ENCODE data around the gene ZDHHC14.

Gene ZDHHC14

DNA sequence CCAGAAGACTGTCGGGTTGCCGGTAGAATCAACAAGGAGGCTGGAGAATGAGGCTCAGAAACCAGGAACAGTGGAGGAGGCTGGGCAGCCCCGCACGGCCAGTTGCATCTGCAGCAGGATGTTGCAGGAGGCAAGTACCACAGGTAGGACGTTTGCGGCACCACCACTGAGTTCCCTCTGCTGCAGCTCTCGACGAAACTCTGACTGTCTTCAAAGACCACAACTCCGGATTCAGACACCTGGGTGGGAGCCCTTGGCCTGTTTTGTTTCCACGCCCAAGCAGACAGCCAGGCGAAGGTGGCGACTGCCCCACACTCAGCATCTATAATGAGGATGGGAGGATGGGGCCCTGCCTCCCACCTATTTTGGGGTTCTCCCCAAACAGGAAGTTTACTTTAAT is 218.2 kb downstream of the ZDHHC14 start:
- Histone ChIP-seq H3K9ac (ENCODE audit: low read depth, low read length, poor library complexity) (no peak overlapping the region), H3K27ac (replicated peaks; ENCODE audit: low read length) (no peak overlapping the region), H2AFZ (ENCODE audit: low read length) (no peak overlapping the region), H3K4ac (ENCODE audit: low read length) (no peak overlapping the region), H3K23ac (ENCODE audit: low read depth, low read length, poor library complexity) (no peak overlapping the region), H2BK120ac (ENCODE audit: low read depth, low read length) (no peak overlapping the region), H3K9me3 (replicated peaks in 1 of 2; ENCODE audit: control insufficient read depth in 2 of 2, insufficient read depth in 1 of 2, low read depth in 1 of 2, low read length in 2 of 2) (no peaks in the 10 kb centered on the region), H3K79me1 (ENCODE audit: low read depth, low read length) (no peaks in the 10 kb centered on the region), H3K14ac (ENCODE audit: low read length) (no peak overlapping the region), H2BK12ac (ENCODE audit: low read length) (no peak overlapping the region), H3K18ac (ENCODE audit: low read length) (no peak overlapping the region), H2BK15ac (ENCODE audit: low read length) (no peak overlapping the region), H3K27me3 (ENCODE audit: control insufficient read depth in 3 of 3, insufficient read depth in 3 of 3, low read depth in 1 of 3, low read length in 3 of 3) (no peaks in the 10 kb centered on the region), H3K4me3 (ENCODE audit: low read length in 2 of 2) (no peak overlapping the region), H3K36me3 (replicated peaks in 1 of 2; ENCODE audit: control insufficient read depth in 2 of 2, insufficient read depth in 2 of 2, low read length in 2 of 2) (no peaks in the 10 kb centered on the region), H3K4me1 (ENCODE audit: control insufficient read depth in 2 of 2, insufficient read depth in 1 of 2, low read depth in 1 of 2, low read length in 2 of 2) (peaks cover 0 to 4% of the 10 kb centered on the region in 2 donors), H4K91ac (ENCODE audit: low read depth, low read length, poor library complexity) (no peak overlapping the region), H2BK5ac (ENCODE audit: low read length) (no peak overlapping the region), H2AK5ac (ENCODE audit: low read depth, low read length) (no peak overlapping the region), H4K8ac (ENCODE audit: low read depth, low read length) (no peak overlapping the region), H3K4me2 (ENCODE audit: insufficient read depth, low read length, poor library complexity, severe bottlenecking) (no peak overlapping the region)
- DNase-seq (ENCODE audit: low spot score), result no peak
- no CpG with 5 or more reads among the region's 12 CpGs for WGBS, 2 donors (ENCODE audit: extremely low coverage in 2 of 2, insufficient read length in 2 of 2, insufficient replicate concordance in 1 of 2)

DNA sequence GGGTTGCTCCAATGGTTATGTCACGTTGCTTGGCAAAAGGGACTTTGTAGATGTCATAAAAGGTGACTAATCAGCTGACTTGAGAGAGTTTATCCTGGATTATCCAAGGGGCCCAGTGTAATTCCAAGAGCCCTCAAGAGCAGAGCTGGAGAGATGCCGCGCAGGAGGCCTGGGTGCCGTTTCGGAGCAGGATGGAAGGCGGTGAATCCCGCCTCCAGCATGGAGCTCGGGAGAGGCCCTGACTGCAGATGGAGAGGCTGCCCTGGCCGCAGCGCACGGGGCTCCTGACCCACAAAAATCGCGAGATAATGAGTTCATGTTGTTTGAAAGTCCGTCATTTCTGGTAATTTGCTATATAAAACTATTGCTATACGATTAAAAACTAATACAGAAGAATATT is 219.8 kb downstream of the ZDHHC14 start:
- no CpG with 5 or more reads among the region's 15 CpGs for WGBS, 2 donors (ENCODE audit: extremely low coverage in 2 of 2, insufficient read length in 2 of 2, insufficient replicate concordance in 1 of 2)
- H3K4ac ChIP-seq (ENCODE audit: low read length), result no peak overlapping the region

DNA sequence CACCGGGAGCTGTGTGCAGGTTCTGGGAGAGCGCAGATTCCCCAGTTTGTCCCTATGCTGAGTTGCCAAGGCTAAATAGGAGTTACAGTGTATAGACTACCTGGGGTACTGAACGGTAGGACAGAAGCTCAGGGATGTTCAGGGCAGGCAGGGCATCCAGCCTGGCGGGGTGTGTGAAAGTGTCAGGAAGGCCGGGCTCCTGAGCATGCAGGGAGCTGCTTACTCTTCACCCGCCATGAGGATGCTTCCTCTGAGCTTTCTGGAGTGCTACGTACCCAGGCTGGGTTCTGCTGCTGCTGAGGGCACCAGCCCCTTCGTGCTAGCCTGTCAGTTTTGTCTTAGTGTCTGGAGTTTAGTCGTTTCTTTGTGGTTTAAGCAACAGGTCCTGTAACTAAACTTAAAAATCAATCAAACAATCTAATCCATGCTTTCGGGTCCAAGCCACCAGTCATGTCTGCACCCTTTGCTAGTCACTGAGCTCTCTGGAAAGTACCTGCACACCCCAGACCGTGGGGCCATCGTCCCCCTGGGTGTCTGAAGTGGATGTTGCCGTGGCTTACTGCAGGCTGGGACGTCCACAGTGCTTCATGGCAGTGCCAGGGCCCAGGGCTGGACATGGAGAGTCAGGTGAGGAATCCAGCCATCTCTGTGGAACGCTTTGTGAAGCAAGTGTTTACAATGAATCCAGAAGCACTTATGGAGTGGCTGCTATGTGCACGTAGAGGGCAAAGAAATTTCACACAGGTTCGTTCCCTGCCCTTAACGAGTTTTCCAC is 221.7 kb downstream of the ZDHHC14 start:
- Histone ChIP-seq H3K9me3 (replicated peaks in 1 of 2; ENCODE audit: control insufficient read depth in 2 of 2, insufficient read depth in 1 of 2, low read depth in 1 of 2, low read length in 2 of 2) (no peaks in the 10 kb centered on the region), H2AFZ (ENCODE audit: low read length) (no peak overlapping the region), H3K9ac (ENCODE audit: low read depth, low read length, poor library complexity) (no peak overlapping the region), H3K4me2 (ENCODE audit: insufficient read depth, low read length, poor library complexity, severe bottlenecking) (no peak overlapping the region), H4K91ac (ENCODE audit: low read depth, low read length, poor library complexity) (no peak overlapping the region), H3K27me3 (ENCODE audit: control insufficient read depth in 3 of 3, insufficient read depth in 3 of 3, low read depth in 1 of 3, low read length in 3 of 3) (no peaks in the 10 kb centered on the region), H3K4me3 (ENCODE audit: low read length in 2 of 2) (no peak overlapping the region), H3K4ac (ENCODE audit: low read length) (no peak overlapping the region), H2BK15ac (ENCODE audit: low read length) (no peak overlapping the region), H2AK5ac (ENCODE audit: low read depth, low read length) (no peak overlapping the region), H3K18ac (ENCODE audit: low read length) (no peak overlapping the region), H3K4me1 (ENCODE audit: control insufficient read depth in 2 of 2, insufficient read depth in 1 of 2, low read depth in 1 of 2, low read length in 2 of 2) (peaks cover 5 to 11% of the 10 kb centered on the region in 2 donors), H3K36me3 (replicated peaks in 1 of 2; ENCODE audit: control insufficient read depth in 2 of 2, insufficient read depth in 2 of 2, low read length in 2 of 2) (no peaks in the 10 kb centered on the region), H3K14ac (ENCODE audit: low read length) (no peak overlapping the region), H3K23ac (ENCODE audit: low read depth, low read length, poor library complexity) (no peak overlapping the region), H2BK120ac (ENCODE audit: low read depth, low read length) (no peak overlapping the region), H4K8ac (ENCODE audit: low read depth, low read length) (no peak overlapping the region), H2BK12ac (ENCODE audit: low read length) (no peak overlapping the region), H3K79me1 (ENCODE audit: low read depth, low read length) (no peaks in the 10 kb centered on the region), H3K27ac (replicated peaks; ENCODE audit: low read length) (no peak overlapping the region), H2BK5ac (ENCODE audit: low read length) (no peak overlapping the region)
- no peak for DNase-seq (ENCODE audit: low spot score)
- whole genome bisulfite sequencing, 2 donors (ENCODE audit: extremely low coverage in 2 of 2, insufficient read length in 2 of 2, insufficient replicate concordance in 1 of 2), result no CpG with 5 or more reads among the region's 18 CpGs

More for the DNA sequence above, 219.8 kb downstream of the ZDHHC14 start:
- Histone ChIP-seq H3K4me3 (ENCODE audit: low read length in 2 of 2) (no peak overlapping the region), H3K27ac (replicated peaks; ENCODE audit: low read length) (no peak overlapping the region), H3K9me3 (replicated peaks in 1 of 2; ENCODE audit: control insufficient read depth in 2 of 2, insufficient read depth in 1 of 2, low read depth in 1 of 2, low read length in 2 of 2) (no peaks in the 10 kb centered on the region), H3K36me3 (replicated peaks in 1 of 2; ENCODE audit: control insufficient read depth in 2 of 2, insufficient read depth in 2 of 2, low read length in 2 of 2) (no peaks in the 10 kb centered on the region), H3K18ac (ENCODE audit: low read length) (no peak overlapping the region), H2BK5ac (ENCODE audit: low read length) (no peak overlapping the region), H3K27me3 (ENCODE audit: control insufficient read depth in 3 of 3, insufficient read depth in 3 of 3, low read depth in 1 of 3, low read length in 3 of 3) (no peaks in the 10 kb centered on the region), H3K9ac (ENCODE audit: low read depth, low read length, poor library complexity) (no peak overlapping the region), H4K91ac (ENCODE audit: low read depth, low read length, poor library complexity) (no peak overlapping the region), H3K79me1 (ENCODE audit: low read depth, low read length) (no peaks in the 10 kb centered on the region), H2BK120ac (ENCODE audit: low read depth, low read length) (no peak overlapping the region), H2BK12ac (ENCODE audit: low read length) (no peak overlapping the region), H4K8ac (ENCODE audit: low read depth, low read length) (no peak overlapping the region), H3K14ac (ENCODE audit: low read length) (no peak overlapping the region), H2AK5ac (ENCODE audit: low read depth, low read length) (no peak overlapping the region), H3K23ac (ENCODE audit: low read depth, low read length, poor library complexity) (no peak overlapping the region), H2BK15ac (ENCODE audit: low read length) (no peak overlapping the region), H3K4me1 (ENCODE audit: control insufficient read depth in 2 of 2, insufficient read depth in 1 of 2, low read depth in 1 of 2, low read length in 2 of 2) (peaks cover 0 to 4% of the 10 kb centered on the region in 2 donors), H3K4me2 (ENCODE audit: insufficient read depth, low read length, poor library complexity, severe bottlenecking) (no peak overlapping the region), H2AFZ (ENCODE audit: low read length) (no peak overlapping the region)
- DNase-seq (ENCODE audit: low spot score), result no peak

DNA sequence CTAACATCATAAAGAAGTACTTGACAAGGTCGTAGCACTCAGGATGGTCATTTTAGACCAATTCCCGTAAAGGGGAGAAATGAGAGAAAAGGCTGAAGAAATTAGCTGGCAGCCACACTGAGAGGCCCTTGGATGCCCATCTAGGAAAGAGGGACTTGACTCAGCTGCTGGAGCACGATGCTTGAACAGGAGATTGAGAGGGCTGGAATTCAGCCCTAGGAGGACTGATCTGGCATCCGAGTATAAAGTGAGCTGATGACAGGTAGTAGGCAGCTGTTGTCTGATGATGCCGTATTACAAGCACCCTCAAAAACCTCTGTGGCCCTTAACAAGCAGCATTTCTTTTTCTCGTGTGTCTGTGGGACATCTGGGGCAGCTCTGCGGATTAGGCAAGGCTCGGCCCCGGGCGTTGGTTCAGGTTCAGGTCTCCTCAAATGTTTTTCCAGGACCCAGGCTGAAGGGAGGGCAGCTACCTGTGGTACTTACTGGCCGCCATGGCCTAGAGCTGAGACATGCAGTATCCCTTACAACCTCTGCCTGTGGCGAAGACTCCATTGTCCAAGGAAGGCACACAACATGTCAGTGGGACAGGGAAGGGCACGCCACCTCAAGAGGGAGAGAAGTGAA is 222.4 kb downstream of the ZDHHC14 start:
- H3K4ac ChIP-seq (ENCODE audit: low read length), result no peak overlapping the region
- H3K14ac ChIP-seq (ENCODE audit: low read length), result peak overlapping the region; percentile 91
- H2BK12ac ChIP-seq (ENCODE audit: low read length), result no peak overlapping the region
- H2AFZ ChIP-seq (ENCODE audit: low read length), result no peak overlapping the region
- no peak overlapping the region for H2AK5ac ChIP-seq (ENCODE audit: low read depth, low read length)
- no peaks in the 10 kb centered on the region for H3K9me3 ChIP-seq (replicated peaks in 1 of 2; ENCODE audit: control insufficient read depth in 2 of 2, insufficient read depth in 1 of 2, low read depth in 1 of 2, low read length in 2 of 2)
- no peak overlapping the region for H2BK15ac ChIP-seq (ENCODE audit: low read length)
- no peak overlapping the region for H2BK5ac ChIP-seq (ENCODE audit: low read length)
- H3K4me3 ChIP-seq (ENCODE audit: low read length in 2 of 2), result no peak overlapping the region
- no peak overlapping the region for H3K18ac ChIP-seq (ENCODE audit: low read length)
- peaks cover 7 to 15% of the 10 kb centered on the region in 2 donors for H3K4me1 ChIP-seq (ENCODE audit: control insufficient read depth in 2 of 2, insufficient read depth in 1 of 2, low read depth in 1 of 2, low read length in 2 of 2)
- H3K9ac ChIP-seq (ENCODE audit: low read depth, low read length, poor library complexity), result no peak overlapping the region
- no peak overlapping the region for H2BK120ac ChIP-seq (ENCODE audit: low read depth, low read length)
- H3K4me2 ChIP-seq (ENCODE audit: insufficient read depth, low read length, poor library complexity, severe bottlenecking), result no peak overlapping the region
- no peaks in the 10 kb centered on the region for H3K27me3 ChIP-seq (ENCODE audit: control insufficient read depth in 3 of 3, insufficient read depth in 3 of 3, low read depth in 1 of 3, low read length in 3 of 3)
- no peak overlapping the region for H4K8ac ChIP-seq (ENCODE audit: low read depth, low read length)
- no peak overlapping the region for H4K91ac ChIP-seq (ENCODE audit: low read depth, low read length, poor library complexity)
- H3K27ac ChIP-seq (replicated peaks; ENCODE audit: low read length), result no peak overlapping the region
- WGBS, 2 donors (ENCODE audit: extremely low coverage in 2 of 2, insufficient read length in 2 of 2, insufficient replicate concordance in 1 of 2), result no CpG with 5 or more reads among the region's 13 CpGs
- H3K23ac ChIP-seq (ENCODE audit: low read depth, low read length, poor library complexity), result no peak overlapping the region
- no peaks in the 10 kb centered on the region for H3K79me1 ChIP-seq (ENCODE audit: low read depth, low read length)
- DNase-seq (ENCODE audit: low spot score), result no peak
- H3K36me3 ChIP-seq (replicated peaks in 1 of 2; ENCODE audit: control insufficient read depth in 2 of 2, insufficient read depth in 2 of 2, low read length in 2 of 2), result no peaks in the 10 kb centered on the region
